ENCODE measurements around the gene STXBP5.

DNA sequence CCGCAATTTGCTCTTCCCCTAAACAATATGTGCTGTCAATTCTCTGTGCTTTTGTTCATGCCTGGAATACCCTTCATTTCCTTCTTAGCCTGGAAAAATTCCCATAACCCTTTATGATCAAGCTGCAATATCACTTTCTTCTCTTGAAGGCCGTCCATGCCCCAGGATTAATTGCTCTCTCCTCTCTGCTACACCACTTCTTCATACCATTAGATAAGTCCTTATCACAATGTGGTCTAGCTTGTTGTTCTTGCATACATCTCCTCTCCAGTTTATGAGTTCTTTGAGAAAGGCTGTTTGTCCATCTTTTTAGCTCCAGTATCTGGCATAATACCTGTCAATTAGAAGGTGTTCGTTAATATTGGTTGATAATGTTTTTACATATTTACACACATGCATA lies 193.1 kb downstream of the STXBP5 start:
- TF ChIP-seq CTCF (tag by site-specific recombination; IDR thresholded peaks at IDR 0.05), result no peak
- no peak for TF ChIP-seq ZNF280D (tag by site-specific recombination; IDR thresholded peaks at IDR 0.05)
- no peak for TF ChIP-seq ZNF292 (tag by site-specific recombination; IDR thresholded peaks at IDR 0.05; ENCODE audit: borderline replicate concordance, low read depth)
- no peak for TF ChIP-seq ZNF785 (tag by site-specific recombination; IDR thresholded peaks at IDR 0.05)

Data from HEK293 (cell line).